ENCODE results near the gene PPM1G.

The PPM1G gene

GRCh38 chr2:27412419-27413152, 3.2 kb upstream of the PPM1G start:
- no peak for DNase-seq

GRCh38 chr2:27408601-27409320, 630 bp downstream of the PPM1G start:
- no peak for DNase-seq

DNA sequence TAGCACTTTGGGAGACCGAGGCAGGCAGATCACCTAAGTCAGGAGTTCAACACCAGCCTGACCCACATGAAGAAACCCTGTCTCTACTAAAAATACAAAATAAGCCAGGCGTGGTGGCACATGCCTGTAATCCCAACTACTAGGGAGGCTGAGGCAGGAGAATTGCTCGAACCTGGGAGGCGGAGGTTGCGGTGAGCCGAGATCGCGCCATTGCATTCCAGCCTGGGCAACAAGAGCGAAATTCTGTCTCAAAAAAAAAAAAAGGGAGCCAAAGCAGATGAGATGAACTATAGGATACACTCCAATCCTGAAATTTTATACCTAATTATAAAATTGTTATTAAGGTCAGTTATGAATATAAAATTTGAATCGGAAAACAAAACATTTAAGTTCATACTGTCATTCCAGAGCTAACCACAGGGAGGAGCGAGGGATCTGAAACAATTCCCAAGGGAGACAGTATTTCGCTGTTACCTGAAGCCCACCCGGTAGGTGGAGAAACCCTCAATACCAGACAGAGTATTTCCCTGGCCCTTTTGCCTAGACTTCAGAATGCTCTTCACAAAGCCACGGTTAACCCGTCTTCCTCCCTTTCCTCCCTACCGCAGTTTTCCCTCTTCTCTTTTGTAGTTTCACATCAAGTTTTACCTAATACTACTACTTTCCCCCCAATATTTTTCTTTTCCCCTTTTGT, 1.4 kb downstream of the PPM1G start:
- DNase-seq: no peak

DNA sequence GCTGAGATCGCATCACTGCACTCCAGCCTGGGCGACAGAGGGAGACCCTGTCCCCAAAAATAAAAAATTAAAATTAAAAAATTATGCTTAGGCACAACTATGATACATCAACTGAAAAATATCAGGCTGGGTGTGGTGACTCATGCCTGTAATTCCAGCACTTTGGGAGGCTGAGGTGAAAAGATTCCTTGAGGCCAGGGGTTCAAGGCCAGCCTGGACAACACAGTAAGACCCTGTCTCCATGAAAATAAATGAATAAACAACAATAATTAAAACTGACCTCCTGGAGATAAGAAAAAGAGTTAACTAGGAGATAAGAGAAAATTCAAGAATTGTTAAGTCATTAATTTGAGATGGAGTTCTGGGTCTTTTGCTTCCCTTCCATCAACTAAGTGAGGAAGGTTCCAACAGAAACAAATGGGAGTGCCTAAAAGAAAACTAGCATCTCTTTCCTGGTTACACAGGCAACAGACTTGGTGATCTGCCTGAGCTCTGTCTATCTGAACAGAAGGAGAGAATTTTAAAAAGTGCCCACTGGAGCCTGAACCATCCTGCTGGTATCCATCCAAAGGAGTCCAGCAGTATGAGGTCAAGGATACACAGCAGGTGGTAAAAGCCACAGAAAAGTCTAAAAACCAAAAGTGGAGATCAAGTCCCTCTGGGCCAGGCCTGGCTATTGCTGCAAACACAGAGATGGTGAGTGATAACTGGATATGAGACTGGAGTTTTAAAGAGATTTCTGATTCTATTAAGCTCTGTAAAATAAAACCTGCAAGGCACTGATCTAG, 8.8 kb downstream of the PPM1G start:
- DNase-seq: no peak

DNA sequence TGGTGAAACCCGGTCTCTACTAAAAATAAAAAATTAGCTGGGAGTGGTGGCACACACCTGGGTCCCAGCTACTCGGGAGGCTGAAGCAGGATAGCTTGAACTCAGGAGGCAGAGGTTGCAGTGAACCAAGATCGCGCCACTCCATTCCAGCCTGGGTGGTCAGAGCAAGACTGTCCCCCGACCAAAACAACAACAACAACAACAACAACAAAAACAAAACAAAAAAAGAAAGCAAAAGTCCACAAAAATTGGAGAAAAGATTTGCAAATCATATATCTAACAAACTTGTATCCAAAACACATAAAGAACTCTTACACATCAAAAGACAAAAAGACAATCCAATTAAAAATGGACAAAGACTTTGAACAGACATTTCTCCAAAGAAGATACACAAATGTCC, 10.4 kb downstream of the PPM1G start:
- DNase-seq: no peak

DNA sequence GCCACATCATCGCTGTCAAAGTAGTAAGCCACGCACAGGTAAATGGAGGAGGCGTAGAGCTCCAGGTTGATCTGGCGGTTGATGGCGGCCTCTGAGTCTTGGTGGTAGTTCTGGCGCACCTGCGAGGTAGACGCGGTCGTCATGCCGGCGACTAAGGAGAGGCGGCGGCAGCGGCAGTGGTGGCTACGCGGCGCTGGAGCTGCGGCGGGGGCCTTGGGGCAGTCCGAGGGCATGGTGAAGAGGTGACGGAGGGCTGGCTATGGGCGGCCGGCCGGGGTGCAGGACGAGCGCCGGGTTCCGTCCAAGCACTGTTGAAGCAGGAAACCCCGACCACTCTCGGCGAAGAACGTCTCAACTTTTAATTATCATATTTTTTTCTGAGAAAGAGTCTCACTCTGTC, 16.2 kb downstream of the PPM1G start:
- DNase-seq: no peak

DNA sequence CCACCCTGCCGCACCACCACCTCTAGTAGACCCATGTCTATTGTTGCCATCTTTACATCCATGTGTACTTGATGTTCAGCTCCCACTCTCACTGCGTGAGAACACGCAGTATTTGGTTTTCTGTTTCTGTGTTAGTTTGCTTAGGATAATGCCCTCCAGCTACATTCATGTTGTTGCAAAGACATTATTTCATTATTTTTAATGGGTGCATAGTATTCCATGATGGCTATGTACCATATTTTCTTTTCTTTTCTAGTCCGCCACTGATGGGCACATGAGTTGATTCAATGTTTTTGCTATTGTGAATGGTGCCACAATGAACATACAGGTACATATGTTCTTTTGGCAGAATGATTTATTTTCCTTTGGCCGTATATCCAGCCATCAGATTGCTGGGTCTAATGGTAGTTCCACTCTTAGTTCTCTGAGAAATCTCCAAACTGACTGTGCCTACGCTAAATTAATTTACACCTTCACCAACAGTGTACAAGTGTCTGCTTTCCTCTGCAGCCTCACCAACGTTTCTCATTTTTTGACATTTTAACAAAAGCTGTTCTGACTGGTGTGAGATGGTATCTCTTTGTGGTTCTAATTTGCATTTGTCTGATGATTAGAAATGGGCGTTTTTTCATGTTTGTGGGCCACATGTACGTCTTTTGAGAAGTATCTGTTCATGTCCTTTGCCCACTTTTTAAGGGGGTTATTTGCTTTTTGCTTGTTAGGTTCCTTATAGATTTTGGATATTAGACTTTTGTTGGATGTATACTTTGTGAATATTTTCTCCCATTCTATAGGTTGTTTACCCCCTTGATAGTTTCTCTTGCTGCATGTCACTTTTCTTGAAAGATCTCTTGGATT, 18.3 kb downstream of the PPM1G start:
- DNase-seq: no peak

GRCh38 chr2:27381577-27382181, 27.7 kb downstream of the PPM1G start:
- DNase-seq: no peak

DNA sequence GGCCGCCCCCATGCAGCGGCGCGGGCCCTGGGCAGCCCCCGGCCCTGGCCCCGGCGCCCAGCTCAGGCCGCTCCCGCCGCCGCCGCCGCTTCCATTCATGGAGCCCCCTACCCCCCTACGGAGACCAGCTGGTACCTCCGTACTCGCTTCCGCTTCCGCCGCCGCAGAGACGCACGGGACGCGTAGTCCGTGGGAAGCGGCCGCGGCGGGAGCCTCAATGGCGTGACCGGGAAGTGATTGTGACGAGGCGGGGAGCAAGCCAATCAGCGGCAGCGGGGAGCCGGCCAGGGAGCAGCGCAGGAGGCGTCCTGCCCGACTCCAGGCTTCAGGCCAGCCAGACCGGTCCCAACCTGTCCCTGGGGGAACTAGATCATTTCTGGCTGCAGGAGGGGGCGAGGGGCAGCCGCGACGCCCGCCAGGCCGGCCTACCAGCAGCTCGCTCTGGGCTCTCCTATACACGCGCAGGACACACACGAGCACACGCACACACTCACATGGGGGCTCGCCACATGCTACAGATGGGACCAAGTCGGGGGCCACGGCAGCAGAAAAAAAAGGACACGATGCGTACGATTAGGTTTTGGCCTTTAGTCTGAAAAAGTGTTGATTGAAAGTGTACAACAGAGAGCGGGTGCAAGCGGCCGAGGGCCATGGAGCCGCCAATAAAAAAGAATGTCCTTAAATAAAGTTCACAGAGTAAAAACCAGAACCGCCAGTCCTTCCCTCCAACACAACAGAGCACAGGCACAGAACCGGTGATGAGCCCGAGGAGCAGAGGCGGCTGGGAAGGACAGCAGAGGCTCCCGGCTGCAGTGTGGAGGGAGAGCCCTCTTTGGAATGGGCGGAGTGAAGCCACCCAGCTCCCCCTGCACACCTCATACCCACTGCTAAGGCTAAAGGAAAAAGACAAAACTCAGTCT, 28.5 kb downstream of the PPM1G start, which contains the start of gene ZNF513:
ZNF513 (minus strand) TSS at position 109 of the 920 bp plus-strand sequence. CDS start 208 bp downstream, outside the sequence.
- DNase-seq: peak; percentile 76

DNA sequence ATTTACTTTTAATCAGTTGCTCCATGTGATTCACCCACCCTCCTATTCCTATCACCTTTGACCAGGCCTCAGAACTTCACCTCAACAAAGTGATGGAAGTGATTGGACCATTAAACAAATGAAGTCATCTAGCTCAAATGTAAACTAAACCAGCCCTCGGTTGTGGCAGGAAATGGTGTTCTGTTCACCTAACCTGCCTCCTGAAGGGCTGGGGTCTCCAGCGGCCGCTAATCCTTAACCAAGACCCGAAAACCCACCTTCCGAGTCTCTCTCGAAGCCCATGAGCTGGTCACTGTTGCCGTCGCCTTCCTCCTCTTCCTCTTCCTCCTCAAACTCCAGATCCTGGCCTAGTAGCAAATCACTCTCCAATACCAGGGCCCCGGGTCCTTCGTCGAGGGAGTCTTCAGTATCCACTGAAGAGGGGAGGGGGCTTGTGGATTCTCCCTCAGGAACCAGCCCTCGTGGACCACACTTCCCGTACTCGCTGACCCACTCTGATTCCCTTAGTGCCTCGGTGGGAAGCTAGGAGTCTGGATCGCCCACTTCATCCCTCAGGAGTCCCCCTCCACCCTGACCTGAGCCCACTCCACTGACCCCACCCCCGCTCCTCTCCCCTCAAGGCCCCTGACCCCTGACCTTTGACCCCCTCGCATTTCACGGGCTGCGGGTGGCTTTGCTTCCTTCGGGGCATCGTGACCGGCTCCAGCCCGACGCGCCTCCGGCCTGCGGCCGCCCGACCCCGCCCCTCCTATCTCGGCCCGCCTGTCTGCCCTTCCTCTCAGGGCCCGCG, 29.4 kb downstream of the PPM1G start:
- DNase-seq: no peak

DNA sequence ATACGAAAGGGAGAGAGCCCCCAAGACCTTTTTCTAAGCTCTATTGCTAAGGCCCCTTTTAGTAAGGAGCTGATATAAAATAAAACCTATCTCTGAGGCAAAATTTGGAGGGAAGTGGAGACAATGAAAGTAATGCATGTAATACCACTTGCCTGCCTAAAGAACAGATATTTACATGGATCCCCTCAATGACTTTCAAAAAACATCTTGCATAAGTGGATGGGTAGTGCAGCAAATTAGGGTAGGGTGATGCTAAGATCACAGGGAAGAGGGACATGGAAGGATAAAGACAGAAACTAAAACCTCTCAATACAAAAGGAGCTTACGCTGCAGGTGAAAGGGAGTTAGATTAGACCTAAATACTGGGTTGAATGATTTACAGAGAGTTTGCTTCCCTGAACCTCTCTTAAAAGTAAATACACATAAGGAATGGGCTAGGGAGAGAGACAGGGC, 30.0 kb downstream of the PPM1G start:
- DNase-seq: no peak

DNA sequence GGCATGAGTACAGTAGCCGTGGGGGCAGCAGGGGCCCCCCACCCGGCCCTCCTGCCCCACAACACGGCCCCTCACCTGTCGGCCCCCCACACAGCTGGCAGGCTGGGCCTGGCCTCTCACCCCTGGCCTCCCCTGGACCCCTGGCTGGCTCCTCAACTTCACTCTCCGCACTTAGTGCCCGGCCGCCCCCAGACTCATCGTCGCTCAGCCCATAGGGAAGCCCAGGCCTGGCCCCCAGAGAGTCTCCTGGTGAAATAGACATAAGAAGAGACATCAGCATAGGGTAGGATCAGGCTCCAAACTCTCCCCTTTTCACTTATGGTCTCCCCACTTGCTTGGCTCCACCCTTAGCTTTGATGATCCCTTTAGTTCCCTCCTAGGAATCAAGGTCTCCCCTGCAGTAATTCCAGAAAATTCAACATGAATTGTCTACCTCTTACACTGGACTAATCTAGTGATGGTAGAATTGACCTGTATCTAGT, 30.5 kb downstream of the PPM1G start:
- no peak for DNase-seq

DNA sequence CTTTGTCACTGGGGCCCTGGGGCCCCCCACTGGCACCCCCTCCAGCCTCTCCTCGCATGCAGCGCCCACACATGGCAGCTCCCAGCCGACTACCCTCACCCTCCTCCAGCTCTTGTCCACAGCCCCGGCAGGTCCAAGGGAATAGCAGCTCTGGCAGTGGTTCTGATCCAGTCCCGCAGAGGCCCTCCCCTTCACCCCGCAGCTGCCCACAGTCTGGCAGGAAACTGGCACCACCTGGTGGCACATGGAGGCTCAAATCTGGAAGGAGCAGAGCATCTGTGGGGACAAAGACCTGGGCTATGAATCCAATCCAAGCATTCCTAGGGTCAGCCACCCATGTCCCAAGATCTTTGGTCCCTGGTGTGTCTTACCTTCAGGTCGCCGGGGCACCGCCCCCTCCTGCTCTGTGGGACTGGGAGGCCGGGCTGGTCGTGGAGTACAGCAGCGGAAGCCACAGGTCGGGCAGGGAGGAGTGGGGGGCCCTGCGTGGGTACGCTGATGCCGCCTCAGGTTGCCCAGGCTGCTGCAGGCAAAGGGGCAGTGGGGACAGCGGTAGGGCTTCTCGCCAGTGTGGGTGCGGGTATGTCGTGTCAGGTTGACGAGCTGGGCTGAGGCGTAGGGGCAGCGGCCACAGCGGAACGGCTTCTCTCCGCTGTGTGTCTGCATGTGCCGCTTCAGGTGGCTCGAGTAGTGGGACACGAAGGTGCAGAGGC, 31.1 kb downstream of the PPM1G start:
- DNase-seq: no peak

DNA sequence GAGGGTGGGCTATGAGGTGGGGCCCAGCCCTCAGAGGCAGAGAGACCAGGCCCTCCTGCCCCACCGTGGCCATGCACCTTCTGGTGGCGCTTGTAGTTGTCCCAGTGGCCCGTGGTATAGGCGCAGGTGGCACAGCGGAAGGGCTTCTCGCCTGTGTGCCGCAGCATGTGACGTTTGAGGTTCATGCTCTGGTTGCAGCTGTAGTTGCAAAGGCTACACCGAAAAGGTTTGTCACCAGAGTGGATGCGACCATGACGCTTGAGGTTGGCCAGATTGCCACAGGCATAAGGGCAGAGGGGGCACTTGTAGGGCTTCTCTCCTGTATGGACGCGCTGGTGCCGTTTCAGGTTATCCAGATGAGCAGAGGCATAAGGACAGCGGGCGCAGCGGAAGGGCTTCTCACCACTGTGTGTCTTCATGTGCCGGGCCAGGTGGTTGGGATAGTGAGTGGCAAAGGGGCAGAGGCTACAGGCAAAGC, 31.7 kb downstream of the PPM1G start:
- DNase-seq: no peak

DNA sequence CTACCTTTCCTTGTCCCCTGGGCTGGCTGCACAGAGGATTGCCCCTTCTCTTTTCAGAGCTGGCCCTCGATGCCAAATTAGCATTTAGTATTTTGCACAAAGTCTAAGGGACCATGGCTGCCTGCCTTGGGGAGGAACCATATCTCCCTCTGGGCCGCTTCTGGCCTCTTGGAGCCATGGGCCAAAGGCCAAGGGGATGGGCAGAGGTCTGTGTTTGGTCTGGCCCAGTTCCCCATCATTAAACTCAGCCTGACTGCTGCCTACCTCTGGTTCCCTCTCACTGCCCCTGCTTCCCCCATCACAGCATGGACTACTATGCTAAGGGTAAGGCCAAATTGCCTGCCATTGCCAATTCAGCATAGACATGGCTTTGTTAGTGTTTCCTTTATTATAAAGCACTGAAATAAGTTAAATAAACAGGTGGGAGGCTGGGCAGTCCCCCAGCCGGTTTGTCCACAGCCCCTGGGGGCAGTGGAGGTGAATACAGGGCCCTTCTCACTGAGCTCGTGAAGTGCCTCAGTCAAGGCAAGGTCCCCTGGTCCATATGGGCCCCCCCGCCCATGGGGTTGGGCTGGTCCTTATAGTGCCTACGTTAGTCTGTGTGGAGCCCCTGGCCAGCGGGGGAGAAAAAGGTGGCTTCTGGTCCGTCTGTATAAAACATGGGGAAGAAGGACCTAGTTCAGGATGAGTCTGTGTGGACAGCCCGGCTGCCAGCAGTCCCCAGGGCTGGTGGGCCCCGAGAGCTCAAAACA, 32.3 kb downstream of the PPM1G start:
- no peak for DNase-seq

DNA sequence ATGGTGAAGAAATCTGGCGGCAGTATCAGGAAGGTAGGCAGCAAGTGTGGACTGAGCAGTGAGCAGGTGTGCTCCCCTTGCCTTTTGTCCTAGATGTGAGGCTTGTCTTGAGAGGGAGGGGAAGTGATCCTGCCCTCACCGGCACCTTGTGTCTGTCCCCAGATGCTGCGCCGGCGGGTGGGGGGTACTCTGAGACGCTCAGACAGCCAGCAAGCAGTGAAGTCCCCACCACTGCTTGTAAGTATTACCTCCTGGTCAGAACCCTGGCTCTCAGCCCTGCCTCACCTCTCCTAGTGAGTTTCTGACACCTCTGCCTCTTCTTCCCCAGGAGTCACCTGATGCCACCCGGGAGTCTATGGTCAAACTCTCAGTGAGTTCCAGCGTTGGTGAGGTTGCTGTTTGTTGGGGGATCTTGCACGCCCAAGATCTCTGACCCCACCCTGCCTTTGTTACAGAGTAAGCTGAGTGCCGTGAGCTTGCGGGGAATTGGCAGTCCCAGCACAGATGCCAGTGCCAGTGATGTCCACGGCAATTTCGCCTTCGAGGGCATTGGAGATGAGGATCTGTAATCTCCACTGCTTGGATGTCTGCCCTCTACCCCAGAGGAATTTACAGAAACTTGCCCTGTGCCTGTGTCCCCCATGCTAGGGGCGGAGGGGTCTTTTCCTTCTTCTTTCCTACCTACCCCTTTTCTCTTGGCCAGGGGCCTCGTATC, 33.1 kb downstream of the PPM1G start:
- DNase-seq: no peak

Measured in effector CD8-positive, alpha-beta T cell (primary cell).